Glomerular endothelial cell (primary cell): ENCODE data around the gene HDLBP. TPM values are rescaled to one million over a fixed set of nuclear protein-coding genes. Genes with fewer than 3 reads are reported as not detected.
"Not testable (repeated sequence)": the region's sequence is repeated elsewhere in the genome, so short reads cannot be mapped to it uniquely, and the experiment has no call there.

Experiments
- DNase-seq: peaks from one replicate; pipeline ENCODE4 v3.0.0-alpha.2; 2011; ENCODE audit warnings: low read depth, low spot score; ENCODE audit errors: extremely low read depth
- total RNA-seq: library from RNA; depleted of rRNA; stranded (reverse); fragments of >200 nt; gene quantifications from 2 replicates; pipeline ENCODE4 v1.2.3, GENCODE V29; 2015

HDLBP gene
- total RNA-seq, 1 donor from 2014 or later: 627 TPM

GRCh38 chr2:241304039-241304670 lies 11.3 kb downstream of the HDLBP start:
- no peak for DNase-seq

GRCh38 chr2:241302759-241303651 lies 12.5 kb downstream of the HDLBP start:
- DNase-seq: no peak

GRCh38 chr2:241302083-241302482 lies 13.4 kb downstream of the HDLBP start:
- DNase-seq: no peak

- DNase-seq: no peak
Measured at GRCh38 chr2:241300000-241300399, 15.5 kb downstream of the HDLBP start.

- DNase-seq: no peak
Measured at GRCh38 chr2:241298673-241299072, 16.8 kb downstream of the HDLBP start.

GRCh38 chr2:241296767-241297166 lies 18.7 kb downstream of the HDLBP start:
- DNase-seq: no peak

- no peak for DNase-seq
Measured at GRCh38 chr2:241295326-241296095, 20.0 kb downstream of the HDLBP start.

GRCh38 chr2:241293378-241293797 lies 22.1 kb downstream of the HDLBP start:
- not testable (repeated sequence) for DNase-seq

GRCh38 chr2:241291977-241292376 lies 23.5 kb downstream of the HDLBP start:
- DNase-seq: no peak

- DNase-seq: no peak
Measured at GRCh38 chr2:241291153-241291552, 24.3 kb downstream of the HDLBP start.

- DNase-seq: no peak
Measured at GRCh38 chr2:241289597-241289996, 25.9 kb downstream of the HDLBP start.

- DNase-seq: no peak
Measured at GRCh38 chr2:241289053-241289452, 26.4 kb downstream of the HDLBP start.

- no peak for DNase-seq
Measured at GRCh38 chr2:241288324-241288888, 27.1 kb downstream of the HDLBP start.

GRCh38 chr2:241286348-241287090 lies 29.0 kb downstream of the HDLBP start:
- no peak for DNase-seq

- no peak for DNase-seq
Measured at GRCh38 chr2:241285596-241285995, 29.9 kb downstream of the HDLBP start.

GRCh38 chr2:241282555-241282954 lies 32.9 kb downstream of the HDLBP start:
- no peak for DNase-seq

- DNase-seq: no peak
Measured at GRCh38 chr2:241280291-241280690, 35.2 kb downstream of the HDLBP start.

- no peak for DNase-seq
Measured at GRCh38 chr2:241279828-241280227, 35.6 kb downstream of the HDLBP start.

- no peak for DNase-seq
Measured at GRCh38 chr2:241279413-241279812, 36.1 kb downstream of the HDLBP start.

- not testable (repeated sequence) for DNase-seq
Measured at GRCh38 chr2:241278306-241278705, 37.2 kb downstream of the HDLBP start.
